Measurements from ENCODE around the gene SNX13. TPM values are rescaled to one million over a fixed set of nuclear protein-coding genes. Genes with fewer than 3 reads are reported as not detected.
A peak's percentile ranks its signal among the peaks of the same experiment; 100 is the strongest.

Gene SNX13
- total RNA-seq, result 100 to 1,000 TPM in 2 of 4 donors, 10 to 100 TPM in 2; 74.9 to 154 (median 107) TPM

- TF ChIP-seq CTCF (IDR thresholded peaks at IDR 0.05 in 4 of 5, conservative IDR thresholded peaks at IDR 0.05 in 1 of 5) (peak in 4 of 5 experiments; percentile 9 to 44 (median 32)), POLR2A (IDR thresholded peaks at IDR 0.05) (peak; percentile 71 to 78)
- peak within 1 kb of the TSS; percentile 98 to 99 (median 98) for H3K27ac ChIP-seq
- no peaks in the 10 kb centered on the region for H3K9me3 ChIP-seq
- ATAC-seq (peak; percentile 93 to 95), DNase-seq (peak; percentile 87 to 88)
- H3K4me1 ChIP-seq, result peaks cover 35 to 43% of the 10 kb centered on the region in 2 donors
- no peaks in the 10 kb centered on the region for H3K36me3 ChIP-seq
- no peaks in the 10 kb centered on the region for H3K27me3 ChIP-seq
- peak within 1 kb of the TSS; percentile 84 to 97 (median 92) for H3K4me3 ChIP-seq
- in situ Hi-C loops (cut with MboI; ENCODE audit: low sequenced_read_pairs in 4 of 4), result loop anchor here in 1 of 4 donors (25.0 kb wide), 1 partner anchor 628 kb away; no protein-coding TSS in a partner anchor
- intact Hi-C loops (cut with DNase I; ENCODE audit: low total_unique reads), result no loop called here
Observed at GRCh38 chr7:17940302-17940883, at the start of gene SNX13. SNX13 (minus strand) TSS chr7:17940494; CDS start chr7:17940295, 199 bp downstream.

GRCh38 chr7:17989546-17989945 lies 49.3 kb upstream of the SNX13 start:
- in situ Hi-C loops (cut with MboI; ENCODE audit: low sequenced_read_pairs in 4 of 4) (no loop called here), intact Hi-C loops (cut with DNase I; ENCODE audit: low total_unique reads) (no loop called here)
- Histone ChIP-seq H3K4me3 (no peak overlapping the region), H3K27me3 (no peaks in the 10 kb centered on the region), H3K27ac (no peak overlapping the region), H3K9me3 (no peaks in the 10 kb centered on the region), H3K36me3 (no peaks in the 10 kb centered on the region), H3K4me1 (no peaks in the 10 kb centered on the region)
- DNase-seq, result no peak
- ATAC-seq, result no peak
- TF ChIP-seq CTCF (IDR thresholded peaks at IDR 0.05 in 4 of 5, conservative IDR thresholded peaks at IDR 0.05 in 1 of 5) (no peak), POLR2A (IDR thresholded peaks at IDR 0.05) (no peak)

GRCh38 chr7:17988858-17989257 lies 48.6 kb upstream of the SNX13 start:
- intact Hi-C loops (cut with DNase I; ENCODE audit: low total_unique reads) (no loop called here), in situ Hi-C loops (cut with MboI; ENCODE audit: low sequenced_read_pairs in 4 of 4) (no loop called here)
- no peak overlapping the region for H3K4me3 ChIP-seq
- H3K36me3 ChIP-seq, result no peaks in the 10 kb centered on the region
- H3K9me3 ChIP-seq, result no peaks in the 10 kb centered on the region
- no peaks in the 10 kb centered on the region for H3K4me1 ChIP-seq
- no peaks in the 10 kb centered on the region for H3K27me3 ChIP-seq
- TF ChIP-seq POLR2A (IDR thresholded peaks at IDR 0.05), result no peak
- no peak for TF ChIP-seq CTCF (IDR thresholded peaks at IDR 0.05 in 4 of 5, conservative IDR thresholded peaks at IDR 0.05 in 1 of 5)
- DNase-seq (no peak), ATAC-seq (no peak)
- no peak overlapping the region for H3K27ac ChIP-seq

- H3K36me3 ChIP-seq, result no peaks in the 10 kb centered on the region
- TF ChIP-seq CTCF (IDR thresholded peaks at IDR 0.05 in 4 of 5, conservative IDR thresholded peaks at IDR 0.05 in 1 of 5), result no peak
- TF ChIP-seq POLR2A (IDR thresholded peaks at IDR 0.05), result no peak
- in situ Hi-C loops (cut with MboI; ENCODE audit: low sequenced_read_pairs in 4 of 4) (no loop called here), intact Hi-C loops (cut with DNase I; ENCODE audit: low total_unique reads) (no loop called here)
- H3K27ac ChIP-seq, result no peak overlapping the region
- no peaks in the 10 kb centered on the region for H3K4me1 ChIP-seq
- no peak overlapping the region for H3K4me3 ChIP-seq
- ATAC-seq (no peak), DNase-seq (no peak)
- H3K27me3 ChIP-seq, result no peaks in the 10 kb centered on the region
- no peaks in the 10 kb centered on the region for H3K9me3 ChIP-seq
Observed at GRCh38 chr7:17988141-17988540, 47.8 kb upstream of the SNX13 start.

- Histone ChIP-seq H3K36me3 (no peaks in the 10 kb centered on the region), H3K27ac (no peak overlapping the region), H3K4me3 (no peak overlapping the region), H3K27me3 (no peaks in the 10 kb centered on the region), H3K4me1 (no peaks in the 10 kb centered on the region), H3K9me3 (no peaks in the 10 kb centered on the region)
- DNase-seq (no peak), ATAC-seq (no peak)
- intact Hi-C loops (cut with DNase I; ENCODE audit: low total_unique reads), result no loop called here
- in situ Hi-C loops (cut with MboI; ENCODE audit: low sequenced_read_pairs in 4 of 4), result no loop called here
- TF ChIP-seq CTCF (IDR thresholded peaks at IDR 0.05 in 4 of 5, conservative IDR thresholded peaks at IDR 0.05 in 1 of 5), result no peak
- no peak for TF ChIP-seq POLR2A (IDR thresholded peaks at IDR 0.05)
Observed at GRCh38 chr7:17986851-17987250, 46.6 kb upstream of the SNX13 start.
